ENCODE data around the gene ABCA7.
A peak's percentile ranks its signal among the peaks of the same experiment; 100 is the strongest.

The ABCA7 gene

DNA sequence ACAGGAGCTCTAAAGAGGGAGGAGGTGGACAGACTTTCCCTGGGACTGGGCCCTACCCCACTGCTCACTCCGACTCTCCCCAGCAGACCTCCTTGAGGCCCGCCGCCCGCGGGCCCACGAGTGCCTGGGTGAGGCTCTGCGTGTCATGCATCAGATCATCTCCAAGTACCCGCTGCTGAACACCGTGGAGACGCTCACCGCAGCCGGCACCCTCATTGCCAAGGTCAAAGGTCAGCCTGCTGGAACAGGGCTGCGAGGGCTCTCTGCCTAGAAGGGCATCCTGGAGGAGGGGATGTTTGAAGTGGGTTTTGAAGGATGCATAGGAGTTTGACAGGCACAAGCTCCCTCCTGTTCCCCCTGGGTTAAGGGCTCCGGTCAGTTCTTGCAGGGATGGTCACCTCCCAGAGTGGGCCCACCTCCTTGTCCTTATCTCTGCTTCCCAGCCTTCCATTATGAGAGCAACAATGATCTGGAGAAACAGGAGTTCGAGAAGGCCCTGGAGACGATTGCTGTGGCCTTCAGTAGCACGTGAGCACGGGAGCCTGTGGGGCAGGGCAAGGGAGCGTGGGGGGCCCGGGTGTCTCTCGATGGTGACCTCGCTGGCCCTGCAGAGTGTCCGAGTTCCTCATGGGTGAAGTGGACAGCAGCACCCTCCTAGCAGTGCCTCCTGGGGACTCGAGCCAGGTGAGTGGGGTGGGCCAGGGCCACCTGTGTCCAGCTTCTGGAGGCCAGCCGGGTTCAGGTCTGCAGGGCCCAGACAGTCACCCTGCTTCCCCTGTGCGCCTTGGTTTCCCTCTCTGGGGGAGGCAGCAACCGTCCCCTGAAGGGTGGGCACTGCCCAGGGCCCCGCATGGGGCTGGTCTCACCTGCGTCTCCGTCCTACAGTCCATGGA is 33.4 kb downstream of the ABCA7 start:
- no peak for DNase-seq

DNA sequence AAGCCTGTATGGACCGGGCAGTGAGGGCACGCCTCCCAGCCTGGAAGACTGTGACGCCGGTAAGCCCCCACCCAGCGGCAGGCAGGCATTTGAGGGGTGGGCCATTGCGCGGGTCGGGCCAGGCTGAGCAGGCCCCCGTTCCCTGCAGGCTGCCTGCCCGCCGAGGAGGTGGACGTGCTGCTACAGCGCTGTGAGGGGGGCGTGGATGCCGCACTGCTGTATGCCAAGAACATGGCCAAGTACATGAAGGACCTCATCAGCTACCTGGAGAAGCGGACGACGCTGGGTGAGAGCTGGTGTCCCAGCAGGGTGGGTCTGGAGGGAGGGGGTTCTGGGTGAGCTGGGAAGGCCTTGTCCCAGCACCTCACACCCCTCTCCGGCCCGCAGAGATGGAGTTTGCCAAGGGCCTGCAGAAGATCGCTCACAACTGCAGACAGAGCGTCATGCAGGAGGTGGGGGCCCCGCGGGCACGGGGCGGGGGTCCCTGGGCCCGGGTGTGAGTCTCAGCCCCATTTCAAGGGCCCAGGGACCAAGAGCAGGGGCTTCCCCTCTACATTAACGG is 34.1 kb downstream of the ABCA7 start:
- no peak for DNase-seq

DNA sequence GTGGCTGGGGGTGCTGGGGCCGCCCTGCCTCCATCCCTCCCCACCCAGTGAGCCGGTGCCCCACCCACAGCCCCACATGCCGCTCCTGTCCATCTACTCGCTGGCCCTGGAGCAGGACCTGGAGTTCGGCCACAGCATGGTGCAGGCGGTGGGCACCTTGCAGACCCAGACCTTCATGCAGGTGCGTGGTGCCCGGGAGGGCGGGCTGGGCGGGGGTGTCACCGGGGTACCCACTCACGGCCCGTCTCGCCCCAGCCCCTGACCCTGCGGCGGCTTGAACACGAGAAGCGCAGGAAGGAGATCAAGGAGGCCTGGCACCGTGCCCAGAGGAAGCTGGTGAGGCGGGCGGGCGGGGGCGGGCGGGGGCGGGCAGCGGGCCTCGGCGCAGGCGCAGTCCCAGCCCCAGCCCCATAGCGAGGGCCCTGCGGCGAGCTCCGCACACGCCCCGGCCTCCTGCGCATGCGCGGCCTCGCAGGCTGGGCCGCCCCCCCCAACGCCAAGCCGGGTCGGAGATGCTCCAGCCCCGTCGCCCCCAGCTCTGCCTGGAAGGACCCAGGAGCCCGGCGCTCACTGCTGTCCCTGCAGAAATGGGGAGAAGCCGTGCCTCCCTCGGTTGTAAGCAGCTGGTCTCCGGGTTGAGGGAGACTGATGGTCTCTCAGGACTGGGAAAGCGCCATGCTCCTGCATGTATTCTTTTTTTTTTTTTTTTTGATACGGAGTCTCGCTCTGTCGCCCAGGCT is 34.8 kb downstream of the ABCA7 start:
- peak; percentile 86 for DNase-seq

DNA sequence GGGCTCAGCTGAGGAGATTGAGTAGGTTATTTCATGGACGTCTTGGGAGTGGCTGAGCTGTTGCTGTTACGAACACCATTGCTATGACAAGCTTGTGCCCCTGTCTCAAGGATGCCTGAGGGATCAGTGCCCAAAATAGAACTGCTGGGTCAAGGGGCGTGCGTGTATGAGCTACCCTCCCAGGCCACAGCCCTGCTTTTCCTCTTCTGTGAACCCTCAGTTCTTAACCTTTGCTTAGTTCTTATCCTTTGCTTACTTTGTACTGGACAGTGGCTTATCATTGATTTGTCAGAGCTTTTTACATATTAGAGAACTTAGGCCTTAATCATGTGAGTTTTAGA is 36.1 kb downstream of the ABCA7 start:
- no peak for DNase-seq

- DNase-seq = peak; percentile 87
These were observed 37.0 kb downstream of the ABCA7 start for GRCh38 chr19:1076951-1077350.

GRCh38 chr19:1079566-1080111 is 39.7 kb downstream of the ABCA7 start:
- DNase-seq = no peak

GRCh38 chr19:1080360-1081161 is 40.7 kb downstream of the ABCA7 start:
- DNase-seq = no peak

DNA sequence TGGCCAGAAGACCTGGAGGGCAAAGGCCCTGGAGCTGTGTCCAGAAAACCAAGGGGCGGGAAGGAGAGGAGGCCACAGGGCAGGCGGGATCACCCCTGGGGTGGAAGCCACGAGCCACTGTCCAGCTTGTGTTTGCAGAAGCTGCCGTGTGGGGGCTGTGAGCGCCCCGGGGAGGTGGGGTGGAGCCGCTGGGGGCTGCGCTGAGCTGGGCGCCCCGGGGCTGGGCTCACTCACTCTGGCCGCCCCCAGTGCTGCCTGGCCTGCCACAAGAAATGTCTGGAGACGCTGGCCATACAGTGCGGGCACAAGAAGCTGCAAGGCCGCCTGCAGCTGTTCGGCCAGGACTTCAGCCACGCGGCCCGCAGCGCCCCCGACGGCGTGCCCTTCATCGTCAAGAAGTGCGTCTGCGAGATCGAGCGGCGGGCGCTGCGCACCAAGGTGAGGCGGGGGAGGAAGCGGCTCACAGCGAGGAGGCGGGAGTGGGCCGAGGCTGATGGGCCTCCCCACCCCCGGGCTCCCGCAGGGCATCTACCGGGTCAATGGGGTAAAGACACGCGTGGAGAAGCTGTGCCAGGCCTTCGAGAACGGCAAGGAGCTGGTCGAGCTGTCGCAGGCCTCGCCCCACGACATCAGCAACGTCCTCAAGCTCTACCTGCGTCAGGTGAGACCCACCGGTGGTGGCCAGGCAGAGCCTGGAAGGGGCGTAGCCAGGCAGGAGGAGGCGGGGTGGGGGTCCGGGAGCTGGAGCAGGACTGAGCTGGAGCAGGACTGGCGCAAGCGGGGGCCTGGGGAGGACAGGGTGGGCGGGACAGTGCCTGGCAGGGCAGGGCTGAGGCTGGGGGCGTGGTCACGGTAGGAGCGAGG is 41.6 kb downstream of the ABCA7 start:
- no peak for DNase-seq

- DNase-seq = peak; percentile 50
These were observed 42.4 kb downstream of the ABCA7 start for GRCh38 chr19:1082165-1082927.

DNA sequence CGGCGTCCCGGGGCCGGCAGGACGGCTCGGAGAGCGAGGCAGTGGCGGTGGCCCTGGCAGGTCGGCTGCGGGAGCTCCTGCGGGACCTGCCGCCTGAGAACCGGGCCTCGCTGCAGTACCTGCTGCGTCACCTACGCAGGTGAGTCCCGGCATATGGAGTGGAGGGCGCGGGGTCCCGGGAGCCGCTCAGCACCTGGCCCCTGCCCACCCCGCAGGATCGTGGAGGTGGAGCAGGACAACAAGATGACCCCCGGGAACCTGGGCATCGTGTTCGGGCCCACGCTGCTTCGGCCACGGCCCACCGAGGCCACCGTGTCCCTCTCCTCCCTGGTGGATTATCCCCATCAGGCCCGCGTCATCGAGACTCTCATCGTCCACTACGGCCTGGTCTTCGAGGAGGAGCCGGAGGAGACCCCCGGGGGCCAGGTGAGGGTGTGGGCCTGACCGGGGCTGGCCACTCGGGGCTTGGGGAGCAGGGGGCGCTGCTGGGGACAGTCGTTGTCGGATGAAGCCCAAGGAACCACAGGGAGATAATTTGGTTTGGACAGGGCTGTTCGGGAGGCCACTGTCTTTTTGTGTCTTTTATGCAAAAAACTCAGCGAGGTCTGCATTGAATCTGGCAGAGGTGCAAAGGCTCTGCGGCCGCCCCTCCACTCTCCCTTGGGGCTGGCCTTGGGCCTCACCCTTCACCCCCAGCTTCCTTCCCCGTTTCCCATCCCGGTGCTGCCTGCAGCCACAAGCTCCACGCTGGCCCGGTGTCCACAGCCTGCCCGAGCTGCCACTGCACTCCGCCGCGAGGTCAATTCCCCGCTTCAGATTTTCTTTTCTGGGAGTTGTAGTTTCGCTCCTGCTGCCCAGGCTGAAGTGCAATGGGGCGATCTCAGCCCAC is 43.3 kb downstream of the ABCA7 start:
- no peak for DNase-seq

DNA sequence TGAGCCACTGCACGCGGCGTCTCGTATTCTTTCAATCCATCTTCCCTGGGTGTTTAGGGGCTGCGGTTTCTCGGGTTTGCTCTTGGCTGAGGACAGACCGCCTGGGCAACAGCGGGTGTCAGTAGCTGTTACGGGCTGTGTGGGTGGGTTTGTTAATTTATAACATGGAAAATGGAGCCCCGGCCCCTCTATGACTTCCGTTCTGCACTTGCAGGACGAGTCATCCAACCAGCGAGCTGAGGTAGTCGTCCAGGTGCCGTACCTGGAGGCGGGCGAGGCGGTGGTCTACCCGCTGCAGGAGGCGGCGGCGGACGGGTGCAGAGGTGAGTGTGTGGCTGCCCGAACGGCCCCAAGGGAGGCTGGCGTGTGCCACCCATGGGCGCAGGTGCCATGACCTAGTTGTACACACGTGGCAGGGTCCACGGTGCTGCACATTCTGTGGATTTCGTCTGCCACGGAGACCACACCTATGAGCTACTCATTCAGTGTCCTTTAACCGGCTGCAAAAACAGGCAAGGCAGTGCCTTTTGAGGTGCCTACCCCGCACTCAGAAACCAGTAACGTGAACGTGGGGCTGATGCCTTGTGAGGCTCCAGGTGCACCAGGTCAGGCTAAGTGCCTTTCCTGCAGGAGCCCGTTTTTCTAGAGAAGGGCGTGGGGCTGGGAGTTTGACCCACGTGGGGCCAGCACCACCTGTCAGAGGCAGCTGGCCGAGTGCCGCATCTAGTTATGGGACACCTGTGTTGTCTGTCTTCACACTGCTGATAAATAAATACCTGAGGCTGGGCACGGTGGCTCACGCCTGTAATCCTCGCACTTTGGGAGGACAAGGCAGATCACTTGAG is 44.3 kb downstream of the ABCA7 start:
- DNase-seq = no peak

DNA sequence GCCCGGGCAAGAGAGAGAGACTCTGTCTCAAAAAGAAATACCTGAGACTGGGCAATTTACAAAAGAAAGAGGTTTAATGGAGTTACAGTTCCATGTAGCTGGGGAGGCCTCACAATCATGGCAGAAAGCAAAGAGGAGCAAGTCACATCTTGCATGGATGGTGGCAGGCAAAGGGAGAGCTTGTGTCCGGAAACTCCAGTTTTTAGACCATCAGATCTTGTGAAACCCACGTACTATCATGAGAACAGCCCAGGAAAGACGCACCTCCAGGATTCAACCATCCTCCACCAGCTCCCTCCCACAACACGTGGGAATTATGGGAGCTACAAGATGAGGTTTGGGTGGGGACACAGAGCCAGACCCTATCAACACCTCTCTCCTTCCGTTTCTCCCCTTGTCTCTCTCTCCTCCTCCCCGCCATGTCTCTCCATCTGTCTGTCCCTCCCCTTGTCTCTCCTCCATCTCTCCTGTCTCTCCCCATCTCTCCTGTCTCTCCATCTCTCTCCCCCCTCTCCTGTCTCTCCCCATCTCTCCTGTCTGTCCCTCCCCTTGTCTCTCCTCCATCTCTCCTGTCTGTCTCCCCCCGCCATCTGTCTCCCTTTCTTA is 45.2 kb downstream of the ABCA7 start:
- no peak for DNase-seq

DNA sequence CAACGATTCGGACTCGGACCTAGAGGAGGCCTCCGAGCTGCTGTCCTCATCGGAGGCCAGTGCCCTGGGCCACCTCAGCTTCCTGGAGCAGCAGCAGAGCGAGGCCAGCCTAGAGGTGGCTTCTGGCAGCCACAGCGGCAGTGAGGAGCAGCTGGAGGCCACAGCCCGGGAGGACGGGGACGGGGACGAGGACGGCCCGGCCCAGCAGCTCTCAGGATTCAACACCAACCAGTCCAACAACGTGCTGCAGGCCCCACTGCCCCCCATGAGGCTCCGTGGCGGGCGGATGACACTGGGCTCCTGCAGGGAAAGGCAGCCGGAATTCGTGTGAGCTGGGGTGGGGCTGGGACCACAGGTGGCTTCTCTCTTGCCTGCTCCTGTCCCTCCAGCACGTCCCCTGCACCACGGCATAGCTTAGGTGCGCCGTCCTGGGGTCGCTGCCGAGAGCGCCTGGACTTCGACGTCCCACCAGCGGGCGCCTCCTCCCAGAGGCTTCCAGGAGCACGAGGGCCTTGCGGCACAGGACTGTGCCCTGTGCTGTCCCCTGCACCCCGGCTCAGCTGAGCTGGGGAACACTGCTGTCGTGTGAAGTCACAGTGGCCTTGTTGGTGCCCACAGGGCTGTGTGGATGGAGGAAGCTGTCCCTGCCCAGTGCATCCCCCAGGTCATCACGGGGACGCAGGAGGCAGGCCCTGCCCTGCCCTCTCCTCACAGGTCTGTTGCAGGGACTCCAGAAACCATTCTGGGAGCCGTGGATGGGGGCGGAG is 46.0 kb downstream of the ABCA7 start:
- DNase-seq = no peak

GRCh38 chr19:1086613-1087012 is 46.7 kb downstream of the ABCA7 start:
- no peak for DNase-seq

DNA sequence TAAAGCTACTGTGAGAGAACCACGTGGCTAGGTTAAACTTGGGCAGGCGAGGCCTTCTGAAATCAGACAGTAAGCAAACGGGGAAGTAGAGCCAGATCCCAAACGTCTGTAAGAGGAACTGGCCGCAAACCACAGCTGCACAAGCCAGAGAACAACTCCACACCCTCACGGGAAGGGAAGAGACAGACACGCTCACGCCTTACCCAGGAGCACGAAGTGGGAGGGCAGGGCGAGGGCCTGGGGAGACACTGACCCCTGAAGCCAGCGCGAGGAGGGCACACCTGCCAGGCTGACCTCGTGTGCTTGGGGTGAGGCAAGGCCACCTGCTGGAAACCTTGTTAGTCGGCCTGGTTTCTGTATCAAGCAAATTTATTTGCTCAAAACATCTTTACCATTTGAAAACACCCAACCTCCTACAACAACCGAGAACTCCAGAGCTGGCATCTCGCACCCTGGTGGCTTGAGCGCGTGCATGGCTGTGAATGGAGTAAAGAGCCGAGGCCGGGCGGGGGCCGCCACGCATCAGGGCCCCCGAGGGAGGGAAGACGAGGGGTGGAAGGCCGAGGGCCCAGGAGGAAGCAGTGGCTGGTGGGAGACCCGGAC is 48.0 kb downstream of the ABCA7 start:
- DNase-seq = peak; percentile 95

- peak; percentile 71 for DNase-seq
These were observed 48.6 kb downstream of the ABCA7 start for GRCh38 chr19:1088416-1089010.

All from suppressor macrophage treated with lipopolysaccharide for 4 hours (primary cell).